ENCODE results near the gene IVNS1ABP. TPM values are rescaled to one million over a fixed set of nuclear protein-coding genes. Genes with fewer than 3 reads are reported as not detected.

Gene IVNS1ABP
- total and polyA plus RNA-seq, 2 donors (not counting 1 experiment from before 2014, with no cell fraction given), result 17.8 to 23.8 TPM

DNA sequence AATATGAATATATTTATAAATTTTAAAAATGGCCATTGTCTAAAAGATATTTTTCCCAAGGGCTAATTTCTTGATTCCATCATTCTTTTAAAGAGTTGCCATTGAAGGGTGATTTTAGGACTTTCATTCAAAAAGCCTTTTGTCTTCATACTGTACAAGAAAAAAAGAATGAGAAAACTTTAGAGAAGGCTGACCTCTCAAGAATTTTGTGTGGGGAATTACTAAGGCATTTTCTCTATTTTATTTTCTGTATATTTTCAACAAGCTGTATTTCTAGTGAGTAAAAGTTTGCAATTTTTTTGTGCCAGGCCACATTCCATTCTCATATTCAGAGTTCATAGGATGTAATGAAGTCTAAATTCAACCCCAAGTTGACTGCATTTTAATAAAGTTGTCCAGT, 49.3 kb downstream of the IVNS1ABP start:
- DNase-seq (ENCODE audit: low read depth in 2 of 2), result no peak
- H3K9me3 ChIP-seq (ENCODE audit: control insufficient read depth, insufficient read depth, low read depth, low read length), result no peaks in the 10 kb centered on the region

DNA sequence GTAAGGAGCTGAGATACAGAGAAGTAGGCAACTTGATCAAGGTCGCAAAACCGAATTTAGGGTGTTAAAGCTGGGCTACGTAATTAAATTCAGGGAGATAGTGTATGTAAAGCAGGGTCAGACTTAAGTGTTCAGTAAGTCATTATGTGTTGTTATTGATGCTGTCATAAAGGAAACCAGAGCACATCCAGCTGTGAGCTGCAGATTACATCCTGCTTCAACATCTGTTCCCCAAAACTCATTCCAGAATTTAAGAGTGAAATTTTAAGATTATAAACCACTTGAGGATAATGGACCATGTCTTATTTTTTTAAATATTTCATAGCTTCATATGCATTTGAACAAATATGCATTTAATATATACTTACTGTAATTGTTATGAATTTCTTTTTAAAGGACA, 49.7 kb downstream of the IVNS1ABP start:
- DNase-seq (ENCODE audit: low read depth in 2 of 2), result no peak

More for the DNA sequence above, 49.3 kb downstream of the IVNS1ABP start:
- no peak overlapping the region for H3K4me3 ChIP-seq (replicated peaks in 1 of 4; ENCODE audit: control extremely low read depth in 1 of 4, insufficient read depth in 1 of 4, low read depth in 3 of 4, low read length in 4 of 4)
- H3K4me2 ChIP-seq (ENCODE audit: extremely low read depth, insufficient read depth, low read length), result no peak overlapping the region
- no peaks in the 10 kb centered on the region for H3K36me3 ChIP-seq (ENCODE audit: control insufficient read depth, insufficient read depth, low read length)
- H2AFZ ChIP-seq (ENCODE audit: low read length), result no peak overlapping the region
- no peaks in the 10 kb centered on the region for H4K20me1 ChIP-seq (ENCODE audit: control insufficient read depth, extremely low read depth, insufficient read depth, low read length)
- no peaks in the 10 kb centered on the region for H3K27me3 ChIP-seq (ENCODE audit: control insufficient read depth, insufficient read depth, low read length)
- no peaks in the 10 kb centered on the region for H3K4me1 ChIP-seq (ENCODE audit: control insufficient read depth, extremely low read depth, insufficient read depth, low read length)
- H3K79me2 ChIP-seq (ENCODE audit: control insufficient read depth, insufficient read depth, low read length), result no peaks in the 10 kb centered on the region
- no peak overlapping the region for H3K27ac ChIP-seq (ENCODE audit: insufficient read depth, low read length)
- no peak for TF ChIP-seq CTCF (conservative IDR thresholded peaks at IDR 0.05 in 1 of 2, IDR thresholded peaks at IDR 0.05 in 1 of 2; ENCODE audit: low read depth in 1 of 2, low read length in 2 of 2)
- TF ChIP-seq EZH2 (IDR thresholded peaks at IDR 0.05; ENCODE audit: low read length, missing control alignments), result no peak
- H3K9ac ChIP-seq (ENCODE audit: insufficient read depth, low read length), result no peak overlapping the region

DNA sequence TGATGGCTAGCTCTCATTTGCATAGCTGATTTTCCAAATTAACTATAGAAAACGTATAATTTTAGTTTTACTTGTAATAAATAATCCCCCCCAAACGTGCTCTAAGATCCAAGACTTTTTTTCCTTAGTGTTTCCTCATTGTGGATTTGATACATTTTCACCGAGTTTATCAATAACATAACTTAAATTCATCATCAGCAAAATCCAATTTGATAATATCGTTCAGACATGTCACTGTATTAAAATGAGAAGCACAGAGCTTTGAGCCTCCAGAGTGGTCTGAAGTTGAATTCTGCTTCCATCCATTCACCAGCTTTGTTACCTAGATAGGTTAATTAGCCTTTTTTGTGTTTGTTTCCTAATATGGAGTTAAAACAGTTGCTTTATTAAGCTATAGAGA, 51.7 kb downstream of the IVNS1ABP start:
- Histone ChIP-seq H3K36me3 (ENCODE audit: control insufficient read depth, insufficient read depth, low read length) (no peaks in the 10 kb centered on the region), H3K27ac (ENCODE audit: insufficient read depth, low read length) (no peak overlapping the region), H3K9ac (ENCODE audit: insufficient read depth, low read length) (no peak overlapping the region), H3K9me3 (ENCODE audit: control insufficient read depth, insufficient read depth, low read depth, low read length) (no peaks in the 10 kb centered on the region), H2AFZ (ENCODE audit: low read length) (no peak overlapping the region), H3K4me2 (ENCODE audit: extremely low read depth, insufficient read depth, low read length) (no peak overlapping the region), H3K4me3 (replicated peaks in 1 of 4; ENCODE audit: control extremely low read depth in 1 of 4, insufficient read depth in 1 of 4, low read depth in 3 of 4, low read length in 4 of 4) (no peak overlapping the region), H3K79me2 (ENCODE audit: control insufficient read depth, insufficient read depth, low read length) (no peaks in the 10 kb centered on the region), H4K20me1 (ENCODE audit: control insufficient read depth, extremely low read depth, insufficient read depth, low read length) (no peaks in the 10 kb centered on the region), H3K4me1 (ENCODE audit: control insufficient read depth, extremely low read depth, insufficient read depth, low read length) (no peaks in the 10 kb centered on the region), H3K27me3 (ENCODE audit: control insufficient read depth, insufficient read depth, low read length) (no peaks in the 10 kb centered on the region)
- DNase-seq (ENCODE audit: low read depth in 2 of 2), result no peak
- TF ChIP-seq EZH2 (IDR thresholded peaks at IDR 0.05; ENCODE audit: low read length, missing control alignments) (no peak), CTCF (conservative IDR thresholded peaks at IDR 0.05 in 1 of 2, IDR thresholded peaks at IDR 0.05 in 1 of 2; ENCODE audit: low read depth in 1 of 2, low read length in 2 of 2) (no peak)

More for the DNA sequence above, 49.7 kb downstream of the IVNS1ABP start:
- TF ChIP-seq CTCF (conservative IDR thresholded peaks at IDR 0.05 in 1 of 2, IDR thresholded peaks at IDR 0.05 in 1 of 2; ENCODE audit: low read depth in 1 of 2, low read length in 2 of 2), result no peak
- no peaks in the 10 kb centered on the region for H3K4me1 ChIP-seq (ENCODE audit: control insufficient read depth, extremely low read depth, insufficient read depth, low read length)
- no peak overlapping the region for H3K4me2 ChIP-seq (ENCODE audit: extremely low read depth, insufficient read depth, low read length)
- no peaks in the 10 kb centered on the region for H3K27me3 ChIP-seq (ENCODE audit: control insufficient read depth, insufficient read depth, low read length)
- H3K27ac ChIP-seq (ENCODE audit: insufficient read depth, low read length), result no peak overlapping the region
- no peak overlapping the region for H3K9ac ChIP-seq (ENCODE audit: insufficient read depth, low read length)
- H3K79me2 ChIP-seq (ENCODE audit: control insufficient read depth, insufficient read depth, low read length), result no peaks in the 10 kb centered on the region
- H4K20me1 ChIP-seq (ENCODE audit: control insufficient read depth, extremely low read depth, insufficient read depth, low read length), result no peaks in the 10 kb centered on the region
- H3K9me3 ChIP-seq (ENCODE audit: control insufficient read depth, insufficient read depth, low read depth, low read length), result no peaks in the 10 kb centered on the region
- no peak overlapping the region for H3K4me3 ChIP-seq (replicated peaks in 1 of 4; ENCODE audit: control extremely low read depth in 1 of 4, insufficient read depth in 1 of 4, low read depth in 3 of 4, low read length in 4 of 4)
- no peaks in the 10 kb centered on the region for H3K36me3 ChIP-seq (ENCODE audit: control insufficient read depth, insufficient read depth, low read length)
- H2AFZ ChIP-seq (ENCODE audit: low read length), result no peak overlapping the region
